Activated CD4-positive, alpha-beta T cell treated with anti-CD3 and anti-CD28 coated beads for 1 hour (primary cell): ENCODE measurements around the gene TAS2R41.
"Not testable (repeated sequence)": the region's sequence is repeated elsewhere in the genome, so short reads cannot be mapped to it uniquely, and the experiment has no call there.

Experiments used
- DNase-seq: peaks from one replicate; pipeline ENCODE4 v3.0.0-alpha.2; 2020

The TAS2R41 gene

GRCh38 chr7:143496263-143496662 is 18.6 kb downstream of the TAS2R41 start:
- DNase-seq: no peak

DNA sequence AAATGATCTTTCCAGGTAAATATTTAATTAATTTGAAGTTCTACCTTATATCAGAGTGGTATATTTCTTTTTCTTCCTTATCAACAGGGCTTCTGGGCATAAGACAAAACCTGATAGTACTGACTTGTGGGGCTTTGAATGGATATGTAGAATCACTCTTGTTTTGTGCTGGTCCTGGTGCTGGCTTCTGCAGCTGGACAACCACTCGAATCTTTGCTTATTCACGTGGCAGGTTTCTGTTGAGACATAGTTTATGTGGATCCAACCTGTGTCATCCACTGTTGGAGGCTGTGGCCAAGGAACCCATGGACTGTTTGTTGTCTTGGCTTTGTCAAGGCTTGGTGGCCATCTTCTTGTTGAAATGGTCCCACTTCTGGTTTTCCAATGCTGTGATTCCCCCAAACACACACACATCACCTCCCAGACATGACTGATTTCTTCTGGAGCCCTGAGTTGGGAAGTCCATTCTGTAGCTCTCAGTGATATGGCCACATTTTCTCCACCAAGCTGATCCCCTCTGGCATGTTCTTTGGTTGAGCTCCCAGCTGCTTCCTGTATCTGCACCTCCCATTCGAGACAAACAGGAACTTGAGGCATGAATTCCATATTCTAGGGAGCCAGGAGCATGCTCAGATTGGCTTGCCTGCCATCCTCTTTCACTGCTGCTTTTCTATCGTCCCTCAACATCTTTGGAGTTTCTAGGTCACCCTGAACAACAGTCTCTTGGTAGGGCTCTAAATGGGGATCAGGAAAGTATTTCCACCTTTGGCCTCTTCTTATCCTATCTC is 19.5 kb downstream of the TAS2R41 start:
- no peak for DNase-seq

GRCh38 chr7:143499246-143499645 is 21.6 kb downstream of the TAS2R41 start:
- DNase-seq: no peak

DNA sequence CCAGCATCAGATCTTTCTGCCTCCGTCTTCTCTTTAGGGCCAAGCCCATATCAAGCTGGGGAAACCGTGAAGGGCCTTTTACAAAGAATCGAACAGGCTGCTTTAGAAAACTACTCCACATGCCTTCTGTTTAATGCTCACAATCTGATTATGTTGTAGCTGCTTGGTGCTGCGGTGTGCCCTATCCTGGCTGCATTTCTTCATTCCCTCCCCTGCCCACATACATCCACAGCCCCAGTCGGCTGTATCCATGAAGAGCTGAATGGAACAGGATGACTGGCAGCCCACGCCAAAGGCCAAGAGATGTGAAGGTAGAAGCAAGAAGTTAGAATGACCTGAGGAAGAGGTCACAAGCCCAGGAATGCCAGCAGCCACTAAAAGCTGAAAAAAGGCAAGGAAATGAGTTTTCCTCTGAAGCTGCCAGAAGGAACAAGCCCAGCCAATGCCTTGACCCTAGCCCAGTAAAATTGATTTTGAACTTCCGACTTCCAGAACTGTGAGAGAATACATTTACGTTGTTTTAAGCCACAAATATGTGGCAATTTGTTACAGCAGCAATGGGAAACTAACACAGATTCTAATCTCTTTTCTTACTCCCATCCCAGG is 22.2 kb downstream of the TAS2R41 start:
- DNase-seq: no peak

DNA sequence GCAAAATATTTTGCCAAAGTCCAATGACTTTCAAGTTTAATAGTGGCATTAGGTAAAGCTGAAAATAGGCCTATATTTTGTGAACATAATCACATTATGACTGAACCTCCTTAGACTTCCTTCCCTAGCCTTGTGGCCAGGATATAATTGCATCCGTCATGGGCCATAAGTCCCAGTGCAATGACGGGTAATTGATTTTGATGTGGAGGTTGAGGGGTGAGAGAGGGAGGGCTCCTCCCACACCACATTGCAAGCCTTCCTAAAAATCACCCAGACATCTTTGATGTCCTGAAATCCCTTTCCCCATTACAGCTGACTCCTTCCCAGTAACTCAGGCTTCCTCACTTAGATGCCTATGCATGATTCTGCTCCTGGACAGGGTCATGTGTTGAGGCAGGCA is 25.6 kb downstream of the TAS2R41 start:
- no peak for DNase-seq

DNA sequence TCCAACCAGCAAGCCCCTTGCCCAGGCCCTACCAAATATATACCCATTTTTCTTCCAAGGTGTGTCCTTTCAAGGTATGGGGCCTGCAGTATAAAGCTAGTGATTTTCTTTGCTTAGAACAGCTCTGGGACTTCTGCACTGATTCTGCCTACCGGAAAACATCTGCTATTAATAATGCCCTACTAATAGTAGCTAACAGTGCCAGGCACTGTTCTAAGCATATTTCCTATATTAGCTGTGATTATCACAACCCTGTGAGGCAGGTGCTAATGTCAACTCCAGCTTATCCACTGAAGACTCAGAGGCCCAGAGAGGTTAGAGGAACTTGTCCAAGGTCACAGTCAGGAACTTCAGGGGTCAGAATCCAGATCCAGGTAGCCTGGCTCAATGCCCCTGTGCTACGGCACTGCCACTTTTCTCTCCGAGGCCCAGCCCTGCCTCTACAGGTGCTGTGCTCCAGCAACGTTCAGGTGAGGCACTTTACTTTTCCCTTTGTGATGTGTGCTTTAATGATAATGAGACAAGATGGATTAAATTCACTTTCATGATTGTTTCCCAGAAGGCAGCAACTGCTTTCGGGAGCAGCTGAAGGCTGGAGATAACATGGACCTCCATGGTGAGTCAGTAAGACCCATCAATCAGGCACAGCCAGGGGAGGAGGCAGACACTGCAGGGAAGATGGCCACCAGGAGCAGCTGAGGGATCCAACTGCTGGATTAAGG is 26.7 kb downstream of the TAS2R41 start:
- DNase-seq: no peak

DNA sequence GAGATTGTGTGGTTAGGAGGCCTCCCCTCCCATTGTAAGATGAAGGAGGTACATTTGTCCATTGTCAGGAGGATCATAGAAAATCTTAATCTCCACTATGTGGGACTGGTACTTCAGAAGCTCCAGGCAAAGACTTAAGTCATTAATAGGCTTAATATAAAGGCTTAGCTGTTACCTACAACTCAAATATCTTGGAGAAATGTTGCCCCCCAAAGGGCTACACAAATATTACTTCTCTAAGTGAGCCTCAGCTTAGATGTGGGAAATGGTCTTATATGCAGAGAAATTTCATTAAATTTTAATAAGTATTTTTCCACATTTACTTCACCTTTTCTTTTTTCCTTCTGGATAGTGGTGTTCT is 27.2 kb downstream of the TAS2R41 start:
- DNase-seq: no peak

- no peak for DNase-seq
Observed at GRCh38 chr7:143505838-143506237, 28.2 kb downstream of the TAS2R41 start.

DNA sequence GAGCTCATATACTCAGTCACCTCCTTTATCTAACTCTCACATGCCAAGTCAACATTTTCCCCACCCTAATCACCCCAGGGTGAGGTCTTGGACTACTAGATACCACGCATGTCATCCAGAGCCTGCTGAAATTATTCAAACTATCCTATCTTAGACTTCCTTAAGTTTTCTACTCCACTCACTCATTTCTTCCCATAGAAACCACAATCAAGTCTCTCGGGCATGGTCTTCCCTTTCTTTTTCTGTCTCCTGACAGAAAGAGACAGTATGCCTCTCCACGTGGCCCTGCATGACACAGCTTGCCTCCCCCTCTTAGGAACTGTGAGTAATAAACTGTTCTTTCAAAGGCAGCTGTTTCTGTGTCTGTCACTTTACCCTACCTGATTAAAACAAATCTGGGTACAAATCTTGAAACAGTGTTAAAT is 29.4 kb downstream of the TAS2R41 start:
- DNase-seq: no peak

GRCh38 chr7:143507534-143508055 is 29.9 kb downstream of the TAS2R41 start:
- no peak for DNase-seq

DNA sequence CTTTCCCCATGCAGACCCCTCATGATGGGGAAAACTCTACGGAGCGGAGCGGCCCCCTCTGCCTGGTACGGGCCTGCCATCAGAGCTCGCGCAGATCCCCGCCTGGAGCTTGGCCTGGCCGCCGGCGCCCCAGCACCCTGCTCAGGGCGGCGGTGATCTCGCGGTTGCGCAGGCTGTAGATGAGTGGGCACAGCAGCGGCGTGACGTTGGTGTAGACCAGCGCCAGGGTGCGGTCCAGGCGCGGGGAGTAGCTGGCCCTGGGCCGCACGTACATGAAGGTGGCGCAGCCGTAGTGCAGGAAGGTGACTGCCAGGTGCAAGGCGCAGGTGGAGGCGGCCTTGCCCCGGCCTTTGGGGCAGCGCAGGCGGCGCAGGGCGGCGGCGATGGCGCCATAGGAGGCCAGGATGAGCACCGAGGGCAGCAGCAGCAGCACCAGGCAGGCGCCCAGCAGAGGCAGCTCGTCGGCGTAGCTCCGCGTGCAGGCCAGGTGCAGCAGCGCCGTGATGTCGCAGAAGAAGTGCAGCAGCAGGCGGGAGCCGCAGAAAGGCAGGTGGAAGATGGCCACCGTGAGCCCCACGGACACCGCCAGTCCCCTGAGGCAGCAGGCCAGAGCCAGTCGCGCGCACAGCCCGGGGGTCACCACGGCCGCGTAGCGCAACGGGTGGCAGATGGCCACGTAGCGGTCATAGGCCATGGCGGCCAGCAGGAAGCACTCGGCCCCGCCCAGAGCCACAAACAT is 33.4 kb downstream of the TAS2R41 start:
- no peak for DNase-seq

- DNase-seq: no peak
Observed at GRCh38 chr7:143511593-143512047, 33.9 kb downstream of the TAS2R41 start.

DNA sequence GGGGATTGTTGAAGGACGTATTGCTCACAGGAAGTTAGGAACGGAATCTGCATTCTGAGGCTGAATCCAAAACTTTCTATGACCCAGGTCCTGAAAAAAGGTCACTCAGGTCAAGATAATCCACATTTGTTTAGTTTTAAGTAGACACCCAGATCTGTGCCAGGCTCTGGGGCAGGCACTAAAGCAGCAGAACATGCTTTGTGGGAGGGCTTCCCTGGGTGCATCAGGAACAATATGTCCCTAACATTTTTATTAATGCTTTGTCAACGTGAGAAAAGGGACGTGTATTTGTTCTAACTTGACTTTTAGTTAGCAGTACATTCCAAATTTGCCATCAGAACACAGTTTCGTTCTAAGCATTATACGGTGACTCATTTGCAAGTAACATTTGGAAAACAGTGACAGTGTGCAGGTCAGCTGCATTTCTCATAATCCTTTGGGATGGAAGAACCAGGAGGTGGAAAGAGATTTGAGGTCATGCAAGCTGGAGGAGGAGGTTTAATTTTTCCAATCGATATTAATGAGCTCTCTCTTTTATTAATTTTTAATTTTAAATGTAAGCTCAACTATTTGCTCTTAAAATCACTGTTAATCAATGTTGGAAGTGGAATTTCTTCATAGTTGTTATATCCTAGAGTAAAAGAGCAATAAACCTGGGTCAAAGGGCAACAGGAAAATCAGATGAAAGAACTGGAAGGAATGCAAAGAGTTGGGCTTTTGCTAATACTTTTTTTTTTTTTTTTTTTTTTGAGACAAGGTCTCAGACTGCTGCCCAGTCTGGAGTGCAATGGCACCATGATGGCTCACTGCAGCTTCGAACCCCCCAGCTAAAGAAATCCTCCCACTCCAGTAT is 35.0 kb downstream of the TAS2R41 start:
- DNase-seq: no peak

- no peak for DNase-seq
Observed at GRCh38 chr7:143514487-143514886, 36.8 kb downstream of the TAS2R41 start.

DNA sequence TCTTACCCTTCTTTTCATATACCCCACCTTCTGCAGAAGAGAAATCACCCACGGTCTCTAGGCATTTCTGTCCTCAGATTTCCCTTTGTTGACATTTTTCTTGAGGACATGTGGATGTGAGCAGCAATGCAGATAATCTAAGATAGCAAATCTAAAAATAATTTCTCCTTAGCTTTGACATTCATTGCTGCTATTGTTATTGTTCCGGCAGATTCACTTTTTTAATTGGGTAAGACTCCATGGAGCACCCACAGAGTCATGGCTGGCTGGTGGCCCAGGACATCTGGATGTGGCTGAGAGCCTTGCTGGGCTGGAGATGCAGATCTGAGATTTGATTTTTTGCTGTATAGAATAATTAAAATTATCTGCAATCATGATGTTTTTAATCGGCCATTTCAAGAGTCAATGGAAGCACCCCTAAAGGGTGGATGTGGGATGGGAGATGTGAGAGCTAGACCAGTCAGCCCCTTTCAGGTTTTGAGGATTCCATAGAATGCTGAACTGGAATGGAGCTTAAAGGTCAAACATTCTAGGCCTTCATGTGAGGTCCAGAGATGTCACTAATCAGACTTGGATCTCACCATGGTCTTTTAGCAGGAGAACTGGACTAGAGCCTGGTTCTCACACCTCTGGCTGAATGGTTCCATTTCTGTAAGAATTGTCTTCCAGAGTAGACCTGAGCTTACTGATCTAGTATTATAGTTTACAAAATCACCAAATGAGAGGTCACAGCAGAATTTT is 37.5 kb downstream of the TAS2R41 start:
- no peak for DNase-seq

- DNase-seq: no peak
Observed at GRCh38 chr7:143516981-143517380, 39.3 kb downstream of the TAS2R41 start.

GRCh38 chr7:143518521-143518920 is 40.8 kb downstream of the TAS2R41 start:
- no peak for DNase-seq

GRCh38 chr7:143518941-143519340 is 41.3 kb downstream of the TAS2R41 start:
- DNase-seq: no peak

DNA sequence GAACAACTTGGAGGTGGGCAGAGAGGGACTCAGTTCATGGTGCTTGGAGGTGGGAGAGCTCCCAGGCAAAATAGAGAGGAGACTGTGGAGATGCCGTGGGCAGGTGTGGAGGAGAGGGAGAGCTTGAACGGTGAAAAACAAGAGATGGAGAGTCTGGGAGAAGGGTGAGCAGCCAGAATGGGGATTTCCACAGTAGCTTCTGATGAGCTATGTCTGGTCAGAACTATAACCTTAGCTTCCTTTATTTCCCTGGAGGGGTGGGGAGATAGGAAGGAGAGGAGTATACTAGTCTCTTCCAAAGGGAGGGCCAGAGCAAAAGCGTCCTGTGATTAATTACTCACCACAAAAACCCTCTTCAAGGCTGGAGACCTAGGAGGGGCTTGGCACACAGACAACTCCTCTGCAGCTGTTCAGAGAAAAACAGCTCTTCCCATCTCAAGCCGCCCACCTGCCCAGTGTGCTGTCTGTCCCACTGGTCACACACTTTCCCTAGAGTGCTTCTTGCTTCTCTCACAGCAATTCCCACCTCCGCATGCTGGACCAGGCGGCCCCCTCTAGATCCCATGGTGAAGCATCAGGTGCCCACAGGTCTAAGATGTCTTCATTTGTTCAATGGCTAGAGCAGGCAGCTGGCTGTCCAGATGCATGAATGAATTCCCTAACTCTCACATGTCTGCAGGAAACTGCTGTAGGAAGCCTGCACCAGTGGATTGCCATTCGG is 41.9 kb downstream of the TAS2R41 start:
- DNase-seq: no peak

GRCh38 chr7:143522309-143522916 is 44.7 kb downstream of the TAS2R41 start:
- not testable (repeated sequence) for DNase-seq
